ENCODE data around the gene METTL23.

DNA sequence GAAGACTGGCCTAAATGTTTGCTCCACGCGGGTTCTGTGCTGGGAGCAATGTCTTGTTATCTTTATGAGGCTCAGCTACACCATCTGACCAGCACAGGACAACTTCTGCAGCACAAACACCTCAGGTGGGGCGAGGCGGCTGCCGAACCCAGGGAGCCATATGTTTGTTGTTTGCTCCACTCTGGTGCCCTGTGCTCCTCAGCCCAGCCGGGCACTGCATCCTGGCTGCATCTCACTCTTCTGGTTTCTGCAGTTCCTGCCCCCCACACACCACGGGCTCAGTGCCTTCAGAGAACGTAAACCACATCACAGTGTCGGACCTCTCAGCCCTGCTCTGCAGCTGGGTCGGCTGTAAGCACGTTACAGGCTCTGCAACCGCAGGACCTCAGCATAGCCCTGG is 48.3 kb upstream of the METTL23 start:
- TF ChIP-seq POLR2AphosphoS5 (IDR thresholded peaks at IDR 0.05): no peak
- TF ChIP-seq, protein P1, sequence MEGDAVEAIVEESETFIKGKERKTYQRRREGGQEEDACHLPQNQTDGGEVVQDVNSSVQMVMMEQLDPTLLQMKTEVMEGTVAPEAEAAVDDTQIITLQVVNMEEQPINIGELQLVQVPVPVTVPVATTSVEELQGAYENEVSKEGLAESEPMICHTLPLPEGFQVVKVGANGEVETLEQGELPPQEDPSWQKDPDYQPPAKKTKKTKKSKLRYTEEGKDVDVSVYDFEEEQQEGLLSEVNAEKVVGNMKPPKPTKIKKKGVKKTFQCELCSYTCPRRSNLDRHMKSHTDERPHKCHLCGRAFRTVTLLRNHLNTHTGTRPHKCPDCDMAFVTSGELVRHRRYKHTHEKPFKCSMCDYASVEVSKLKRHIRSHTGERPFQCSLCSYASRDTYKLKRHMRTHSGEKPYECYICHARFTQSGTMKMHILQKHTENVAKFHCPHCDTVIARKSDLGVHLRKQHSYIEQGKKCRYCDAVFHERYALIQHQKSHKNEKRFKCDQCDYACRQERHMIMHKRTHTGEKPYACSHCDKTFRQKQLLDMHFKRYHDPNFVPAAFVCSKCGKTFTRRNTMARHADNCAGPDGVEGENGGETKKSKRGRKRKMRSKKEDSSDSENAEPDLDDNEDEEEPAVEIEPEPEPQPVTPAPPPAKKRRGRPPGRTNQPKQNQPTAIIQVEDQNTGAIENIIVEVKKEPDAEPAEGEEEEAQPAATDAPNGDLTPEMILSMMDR (IDR thresholded peaks at IDR 0.05; ENCODE audit: poor library complexity, severe bottlenecking): no peak
- TF ChIP-seq SMC3 (conservative IDR thresholded peaks at IDR 0.05; ENCODE audit: poor library complexity): no peak
- TF ChIP-seq MXI1 (conservative IDR thresholded peaks at IDR 0.05; ENCODE audit: poor library complexity, severe bottlenecking): no peak
- no peak for TF ChIP-seq EZH2 (IDR thresholded peaks at IDR 0.05; ENCODE audit: borderline replicate concordance, insufficient read depth, low read length, poor library complexity, severe bottlenecking)
- TF ChIP-seq EP300 (conservative IDR thresholded peaks at IDR 0.05; ENCODE audit: poor library complexity, severe bottlenecking): no peak
- TF ChIP-seq RAD21 (conservative IDR thresholded peaks at IDR 0.05): no peak
- TF ChIP-seq, protein P2, sequence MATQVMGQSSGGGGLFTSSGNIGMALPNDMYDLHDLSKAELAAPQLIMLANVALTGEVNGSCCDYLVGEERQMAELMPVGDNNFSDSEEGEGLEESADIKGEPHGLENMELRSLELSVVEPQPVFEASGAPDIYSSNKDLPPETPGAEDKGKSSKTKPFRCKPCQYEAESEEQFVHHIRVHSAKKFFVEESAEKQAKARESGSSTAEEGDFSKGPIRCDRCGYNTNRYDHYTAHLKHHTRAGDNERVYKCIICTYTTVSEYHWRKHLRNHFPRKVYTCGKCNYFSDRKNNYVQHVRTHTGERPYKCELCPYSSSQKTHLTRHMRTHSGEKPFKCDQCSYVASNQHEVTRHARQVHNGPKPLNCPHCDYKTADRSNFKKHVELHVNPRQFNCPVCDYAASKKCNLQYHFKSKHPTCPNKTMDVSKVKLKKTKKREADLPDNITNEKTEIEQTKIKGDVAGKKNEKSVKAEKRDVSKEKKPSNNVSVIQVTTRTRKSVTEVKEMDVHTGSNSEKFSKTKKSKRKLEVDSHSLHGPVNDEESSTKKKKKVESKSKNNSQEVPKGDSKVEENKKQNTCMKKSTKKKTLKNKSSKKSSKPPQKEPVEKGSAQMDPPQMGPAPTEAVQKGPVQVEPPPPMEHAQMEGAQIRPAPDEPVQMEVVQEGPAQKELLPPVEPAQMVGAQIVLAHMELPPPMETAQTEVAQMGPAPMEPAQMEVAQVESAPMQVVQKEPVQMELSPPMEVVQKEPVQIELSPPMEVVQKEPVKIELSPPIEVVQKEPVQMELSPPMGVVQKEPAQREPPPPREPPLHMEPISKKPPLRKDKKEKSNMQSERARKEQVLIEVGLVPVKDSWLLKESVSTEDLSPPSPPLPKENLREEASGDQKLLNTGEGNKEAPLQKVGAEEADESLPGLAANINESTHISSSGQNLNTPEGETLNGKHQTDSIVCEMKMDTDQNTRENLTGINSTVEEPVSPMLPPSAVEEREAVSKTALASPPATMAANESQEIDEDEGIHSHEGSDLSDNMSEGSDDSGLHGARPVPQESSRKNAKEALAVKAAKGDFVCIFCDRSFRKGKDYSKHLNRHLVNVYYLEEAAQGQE (IDR thresholded peaks at IDR 0.05; ENCODE audit: borderline replicate concordance): no peak
- TF ChIP-seq TAF1 (IDR thresholded peaks at IDR 0.05; ENCODE audit: low read depth): no peak
